Activated CD4-positive, alpha-beta T cell treated with anti-CD3 and anti-CD28 coated beads for 24 hours (primary cell): ENCODE measurements around the gene LCN10.
A peak's percentile ranks its signal among the peaks of the same experiment; 100 is the strongest.

Experiments
- DNase-seq, 2 donors: peaks; one replicate each; pipeline ENCODE4 v3.0.0-alpha.2; 2020; ENCODE audit warnings: low read depth in 2 of 2

The LCN10 gene

GRCh38 chr9:136700959-136701667 is 41.6 kb downstream of the LCN10 start:
- peak; percentile 54 to 68 for DNase-seq

GRCh38 chr9:136700304-136700703 is 42.4 kb downstream of the LCN10 start:
- no peak for DNase-seq

GRCh38 chr9:136698635-136699246 is 44.0 kb downstream of the LCN10 start:
- no peak for DNase-seq

GRCh38 chr9:136697821-136698526 is 44.8 kb downstream of the LCN10 start:
- no peak for DNase-seq

- DNase-seq, result no peak
Observed at GRCh38 chr9:136697146-136697820, 45.5 kb downstream of the LCN10 start.

GRCh38 chr9:136696502-136696901 is 46.2 kb downstream of the LCN10 start:
- DNase-seq, result no peak

- no peak for DNase-seq
Observed at GRCh38 chr9:136695955-136696354, 46.8 kb downstream of the LCN10 start.

GRCh38 chr9:136695435-136695895 is 47.3 kb downstream of the LCN10 start:
- no peak for DNase-seq

GRCh38 chr9:136694872-136695247 is 47.9 kb downstream of the LCN10 start:
- DNase-seq, result no peak

- peak in 1 of 2 donors; percentile 25 for DNase-seq
Observed at GRCh38 chr9:136694163-136694871, 48.4 kb downstream of the LCN10 start.

GRCh38 chr9:136693490-136694162 is 49.1 kb downstream of the LCN10 start:
- DNase-seq, result no peak

GRCh38 chr9:136693135-136693489 is 49.6 kb downstream of the LCN10 start:
- no peak for DNase-seq

- no peak for DNase-seq
Observed at GRCh38 chr9:136692185-136693134, 50.3 kb downstream of the LCN10 start.

- no peak for DNase-seq
Observed at GRCh38 chr9:136691316-136692184, 51.2 kb downstream of the LCN10 start.

- no peak for DNase-seq
Observed at GRCh38 chr9:136690806-136691261, 51.9 kb downstream of the LCN10 start.

GRCh38 chr9:136690104-136690805 is 52.5 kb downstream of the LCN10 start:
- no peak for DNase-seq

GRCh38 chr9:136689108-136689460 is 53.7 kb downstream of the LCN10 start:
- no peak for DNase-seq
